Cardiac septum (tissue), 1 donor: ENCODE data around the gene TH. TPM values are rescaled to one million over a fixed set of nuclear protein-coding genes. Genes with fewer than 3 reads are reported as not detected.

Experiments used
- DNase-seq: peaks from one replicate; pipeline ENCODE4 v3.0.0-alpha.2; 2020; ENCODE audit warnings: low spot score
- intact Hi-C: fragments of 100-400 bp; cut with DNase I; formaldehyde crosslinking; loops from one replicate; pipeline ENCODE4 v1.14.0; 2022
- total RNA-seq: library from RNA; stranded (reverse); fragmentation: NEBNext Ultra II Directional; extraction: Animal tissue kit (Norgen Biotek cat#: 25700); gene quantifications from one replicate; pipeline ENCODE4 v1.2.1, GENCODE V29; 2021
- donor health status: DM: no; HTN: no; CAD: no.

TH gene
- total RNA-seq, 1 donor from 2014 or later: not detected

- no peak for DNase-seq
- intact Hi-C loops: loop anchor here (5.0 kb wide), 1 partner anchor 36 kb away; no protein-coding TSS in a partner anchor
These were observed 33.6 kb downstream of the TH start for GRCh38 chr11:2138068-2138430.

DNA sequence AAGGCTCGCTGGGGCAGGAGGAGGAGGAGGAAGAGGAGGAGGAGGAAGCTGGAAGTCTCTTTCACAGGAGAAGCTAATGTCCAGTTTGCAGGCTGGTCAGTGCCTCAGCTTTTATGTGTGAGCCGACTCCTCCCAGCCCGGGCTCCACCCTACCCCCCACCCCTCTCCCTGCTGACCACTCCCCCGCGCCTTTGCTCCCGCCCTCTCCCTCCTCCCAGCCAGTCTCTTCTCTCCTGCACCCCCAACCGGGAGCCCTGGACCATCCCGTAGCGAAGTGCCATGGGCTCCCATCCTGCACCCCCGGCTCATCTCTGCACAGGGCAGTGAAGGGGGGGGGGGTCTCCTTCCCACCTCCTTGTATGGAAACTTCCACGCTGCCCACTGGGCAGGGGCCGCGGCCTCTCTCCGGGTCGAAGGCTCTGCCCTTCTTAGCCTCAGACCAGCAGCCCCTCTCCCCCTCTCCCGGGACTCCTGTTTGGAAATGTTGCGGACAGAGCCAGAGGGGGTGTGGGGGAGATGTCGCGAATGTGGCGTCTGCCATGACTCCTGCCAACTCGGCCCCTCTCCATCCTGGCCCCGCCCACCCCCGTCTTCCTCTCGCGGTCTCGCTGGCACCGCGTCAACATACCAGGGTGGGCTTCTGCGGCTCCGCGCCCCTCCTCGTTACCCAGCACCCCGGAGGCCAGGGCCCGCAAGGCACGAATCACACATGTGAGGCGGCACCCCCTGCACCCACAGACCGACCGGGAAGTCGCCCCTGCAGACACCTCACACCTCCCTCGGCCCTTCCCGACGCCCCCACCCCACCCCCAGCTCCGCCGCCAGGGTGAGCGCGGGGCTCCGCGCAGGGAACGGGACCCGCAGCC is 34.2 kb downstream of the TH start:
- intact Hi-C loops: loop anchor here (5.0 kb wide), 1 partner anchor 35 kb away; no protein-coding TSS in a partner anchor
- DNase-seq: no peak

DNA sequence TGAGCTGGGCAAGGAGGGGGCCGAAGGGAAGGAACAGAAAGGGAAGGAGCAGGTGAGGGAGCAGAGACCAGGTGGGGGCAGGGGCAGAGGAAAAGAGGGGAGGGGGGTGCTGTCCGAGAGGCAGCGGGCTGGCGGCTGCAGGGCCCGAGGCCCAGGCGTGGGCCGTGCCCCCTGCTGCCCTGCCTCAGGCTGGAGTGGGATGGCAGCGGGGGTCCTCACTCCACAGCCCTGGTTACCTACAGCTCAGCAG is 34.7 kb downstream of the TH start:
- no peak for DNase-seq
- intact Hi-C loops: loop anchor here (5.0 kb wide), 1 partner anchor 35 kb away; no protein-coding TSS in a partner anchor

- intact Hi-C loops: loop anchor here (5.0 kb wide), 1 partner anchor 34 kb away; no protein-coding TSS in a partner anchor
These were observed 35.2 kb downstream of the TH start for GRCh38 chr11:2136209-2136951.

DNA sequence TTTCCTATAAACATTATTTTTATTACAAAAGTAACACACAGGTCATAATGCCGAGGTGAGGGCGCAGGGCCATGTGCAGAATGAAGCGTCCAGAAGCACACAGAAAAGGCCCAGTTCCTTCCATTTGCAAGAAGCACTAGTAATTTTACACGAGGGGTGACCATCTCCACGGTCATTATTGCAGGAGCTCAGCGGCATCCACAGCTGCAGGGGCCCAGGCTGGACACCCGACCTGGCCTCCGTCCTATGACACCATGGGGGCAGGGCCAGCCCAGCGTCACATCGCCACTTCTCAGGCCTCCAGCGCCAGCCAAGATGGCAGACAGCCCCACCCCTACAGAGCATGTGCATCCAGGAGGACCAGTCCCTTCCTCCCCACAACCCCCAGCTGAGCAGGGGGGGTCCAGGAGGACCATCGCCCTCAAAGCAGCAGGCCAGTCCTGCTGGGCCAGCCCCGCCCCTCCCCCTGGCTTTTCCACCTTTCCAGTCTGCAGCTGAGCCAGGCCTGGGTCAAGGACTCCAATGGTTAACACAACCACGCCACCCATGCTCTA is 35.9 kb downstream of the TH start:
- DNase-seq: no peak
- intact Hi-C loops: loop anchor here (5.0 kb wide), 1 partner anchor 33 kb away; no protein-coding TSS in a partner anchor

More at GRCh38 chr11:2136209-2136951, 35.2 kb downstream of the TH start:
- no peak for DNase-seq

DNA sequence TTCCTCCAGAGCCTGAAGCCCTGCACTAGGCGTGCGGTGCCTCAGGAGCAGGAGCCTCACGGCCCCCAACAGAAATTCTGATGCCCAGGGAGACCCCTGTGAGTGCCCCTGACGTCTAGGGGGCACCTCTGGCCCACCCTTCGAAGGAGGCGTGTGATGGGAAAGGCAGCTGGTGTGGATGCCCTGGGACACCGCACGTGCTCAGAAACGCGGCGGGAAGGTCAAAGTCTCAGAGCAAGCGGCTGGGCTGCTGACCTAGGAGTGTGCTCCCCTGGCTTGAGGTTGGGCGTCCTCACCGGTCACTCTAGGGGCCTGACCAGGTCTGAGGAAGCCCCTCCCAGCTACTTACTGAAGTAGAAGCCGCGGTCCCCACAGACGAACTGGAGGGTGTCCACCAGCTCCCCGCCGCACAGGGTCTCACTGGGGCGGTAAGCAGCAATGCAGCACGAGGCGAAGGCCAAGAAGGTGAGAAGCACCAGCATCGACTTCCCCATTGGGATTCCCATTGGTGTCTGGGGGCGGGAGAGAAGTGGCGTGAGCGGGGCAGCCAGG is 36.5 kb downstream of the TH start:
- intact Hi-C loops: loop anchor here (5.0 kb wide), 1 partner anchor 33 kb away; no protein-coding TSS in a partner anchor
- no peak for DNase-seq

GRCh38 chr11:2134022-2135010 is 37.3 kb downstream of the TH start:
- no peak for DNase-seq
- intact Hi-C loops: loop anchor here (5.0 kb wide), 1 partner anchor 32 kb away; no protein-coding TSS in a partner anchor

- no peak for DNase-seq
- intact Hi-C loops: no loop called here
These were observed 38.2 kb downstream of the TH start for GRCh38 chr11:2133241-2134021.

DNA sequence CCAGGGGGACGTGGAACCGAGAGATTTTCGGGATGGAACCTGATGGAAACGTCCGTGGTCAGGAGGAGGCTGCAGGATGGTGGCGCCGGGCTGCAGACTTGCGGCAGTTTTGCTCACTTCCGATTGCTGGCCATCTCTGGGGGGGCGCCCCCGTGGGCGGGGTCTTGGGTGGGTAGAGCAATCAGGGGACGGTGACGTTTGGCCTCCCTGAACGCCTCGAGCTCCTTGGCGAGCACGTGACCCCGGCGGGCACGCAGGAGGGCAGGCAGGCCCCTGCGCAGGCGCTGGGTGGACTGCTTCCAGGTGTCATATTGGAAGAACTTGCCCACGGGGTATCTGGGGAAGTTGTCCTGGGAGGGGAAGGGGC is 38.8 kb downstream of the TH start:
- intact Hi-C loops: no loop called here
- no peak for DNase-seq

GRCh38 chr11:2132246-2132645 is 39.4 kb downstream of the TH start:
- intact Hi-C loops: no loop called here
- DNase-seq: no peak

- intact Hi-C loops: no loop called here
- no peak for DNase-seq
These were observed 40.0 kb downstream of the TH start for GRCh38 chr11:2131371-2132236.

- intact Hi-C loops: no loop called here
- DNase-seq: no peak
These were observed 40.7 kb downstream of the TH start for GRCh38 chr11:2130881-2131352.

DNA sequence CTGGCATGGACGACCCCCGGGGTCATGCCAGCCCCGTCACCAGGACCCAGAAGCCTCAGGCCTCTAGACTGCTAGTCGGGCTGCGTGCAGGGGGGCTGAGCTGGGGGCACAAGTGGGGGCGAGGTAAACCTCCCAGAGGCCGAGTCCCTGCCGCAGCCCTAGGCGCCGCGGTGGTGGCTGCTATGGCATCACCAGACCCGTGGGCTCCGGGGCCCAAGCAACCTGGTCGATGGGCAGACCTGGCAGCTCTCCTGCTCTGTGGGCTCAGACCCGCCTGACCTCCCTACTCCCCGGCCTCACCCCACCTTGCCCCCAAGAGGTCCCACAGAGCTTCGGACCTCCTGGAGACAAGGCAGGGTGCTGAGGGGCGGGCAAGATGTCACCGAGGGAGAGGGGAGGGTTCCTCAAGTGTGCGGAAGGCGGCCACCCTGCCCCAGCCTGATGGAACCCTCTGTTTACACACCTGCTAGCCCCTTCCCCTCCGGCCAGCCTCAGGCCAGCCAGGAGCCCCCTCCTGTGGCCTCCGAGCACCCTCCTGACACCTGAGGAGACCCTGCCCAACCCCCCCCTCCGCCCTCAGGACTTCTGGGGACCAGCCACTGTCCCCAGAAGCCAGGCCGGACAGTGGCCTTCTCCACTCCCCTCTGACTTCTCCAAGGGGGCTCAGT is 41.8 kb downstream of the TH start:
- intact Hi-C loops: no loop called here

DNA sequence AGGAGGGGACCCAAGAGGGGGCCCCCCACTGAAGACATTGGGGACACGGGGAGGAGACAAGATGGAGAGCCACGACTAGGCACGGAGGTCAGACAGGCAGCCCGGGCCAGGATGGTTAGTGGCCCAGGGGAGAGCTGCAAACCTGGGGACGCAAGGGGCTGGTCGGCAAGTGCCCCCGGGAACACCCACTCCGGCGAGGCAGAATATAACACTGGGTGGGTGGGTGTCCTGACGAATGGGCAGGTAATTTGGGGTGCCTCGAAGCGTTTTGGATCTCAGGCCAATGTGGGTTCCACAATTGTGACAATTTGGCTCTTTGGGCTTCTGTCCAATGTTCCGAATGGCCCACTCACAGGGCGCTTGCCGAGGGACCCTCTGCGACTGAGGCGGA is 42.3 kb downstream of the TH start:
- no peak for DNase-seq
- intact Hi-C loops: no loop called here

More for the DNA sequence above, 41.8 kb downstream of the TH start:
- DNase-seq: no peak

DNA sequence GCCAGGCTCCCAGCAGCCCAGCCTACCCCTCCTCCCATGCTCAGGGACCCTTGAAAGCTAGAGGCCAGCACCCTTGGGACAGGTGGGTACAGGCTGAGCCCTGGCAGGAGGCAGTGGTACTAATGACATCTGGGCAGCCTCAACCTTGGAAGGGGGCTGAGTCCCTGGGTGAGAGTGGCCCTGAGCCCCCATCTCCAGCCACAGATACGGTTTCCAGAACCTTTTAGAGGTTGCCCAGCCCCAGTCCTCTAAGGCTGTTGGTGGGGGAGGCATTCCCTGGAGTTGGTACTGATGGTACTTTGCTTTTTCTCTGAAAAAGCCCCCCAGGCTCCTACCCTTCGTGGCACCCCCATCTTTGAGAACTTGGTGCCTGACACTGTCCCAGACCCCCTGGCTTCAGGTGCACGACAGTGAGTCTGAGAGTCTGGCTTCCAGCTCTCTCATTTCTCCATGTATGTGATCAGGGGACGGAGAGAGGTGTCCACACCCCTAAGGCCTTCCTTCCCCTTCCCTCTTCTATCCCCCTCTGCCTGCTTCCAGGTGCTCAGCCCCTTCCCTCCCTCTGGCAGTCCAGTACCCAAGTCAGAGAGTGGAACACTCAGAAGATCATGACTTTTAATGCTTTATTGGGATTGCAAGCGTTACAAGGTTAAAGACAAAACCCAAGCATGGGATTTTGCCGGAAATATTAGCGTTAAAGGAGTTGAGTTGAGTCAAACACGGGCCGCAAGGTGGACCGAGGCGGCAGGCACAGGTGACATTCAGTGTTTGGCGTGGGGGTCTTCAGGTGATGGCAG is 42.9 kb downstream of the TH start:
- intact Hi-C loops: no loop called here
- DNase-seq: no peak

DNA sequence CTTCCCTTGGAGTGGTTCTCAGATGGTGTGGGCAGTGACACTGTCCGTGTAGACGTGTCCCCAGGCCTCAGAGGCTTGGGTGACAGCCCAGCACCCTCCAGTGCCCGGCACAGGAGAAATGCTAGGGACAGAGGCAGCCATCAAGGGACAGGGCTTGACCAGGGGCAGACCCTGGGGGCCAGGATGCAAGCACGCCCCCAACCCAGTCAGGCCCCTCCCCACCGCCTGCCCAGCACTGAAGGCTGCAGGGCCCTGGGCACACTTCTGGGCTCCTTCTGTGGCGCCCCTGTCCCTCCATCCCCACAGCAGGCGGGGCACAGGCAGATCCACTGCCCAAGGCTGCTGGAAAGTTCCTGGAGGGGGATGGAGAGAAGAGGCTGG is 43.5 kb downstream of the TH start:
- intact Hi-C loops: no loop called here
- DNase-seq: no peak
